ENCODE data around the gene COPS4. TPM values are rescaled to one million over a fixed set of nuclear protein-coding genes. Genes with fewer than 3 reads are reported as not detected.

The COPS4 gene
- total RNA-seq, 1 donor from 2014 or later = 24.3 TPM

GRCh38 chr4:83054928-83055327, 19.9 kb downstream of the COPS4 start:
- no peak for ATAC-seq
- peak; percentile 25 for TF ChIP-seq CTCF (IDR thresholded peaks at IDR 0.05)
- Histone ChIP-seq H3K27me3 (no peaks in the 10 kb centered on the region), H3K4me3 (no peak overlapping the region), H3K36me3 (peaks cover 66% of the 10 kb centered on the region), H3K9me3 (no peaks in the 10 kb centered on the region), H3K4me1 (no peaks in the 10 kb centered on the region), H3K27ac (no peak overlapping the region)
- DNase-seq = no peak
- intact Hi-C loops (cut with DNase I) = no loop called here

- Histone ChIP-seq H3K36me3 (peaks cover 92% of the 10 kb centered on the region), H3K27me3 (no peaks in the 10 kb centered on the region), H3K4me1 (no peaks in the 10 kb centered on the region), H3K4me3 (no peak overlapping the region), H3K27ac (no peak overlapping the region), H3K9me3 (no peaks in the 10 kb centered on the region)
- no peak for ATAC-seq
- no peak for DNase-seq
- intact Hi-C loops (cut with DNase I) = no loop called here
- no peak for TF ChIP-seq CTCF (IDR thresholded peaks at IDR 0.05)
Measured at GRCh38 chr4:83062739-83063138, 27.8 kb downstream of the COPS4 start.

- no peaks in the 10 kb centered on the region for H3K9me3 ChIP-seq
- no peak overlapping the region for H3K4me3 ChIP-seq
- H3K36me3 ChIP-seq = peaks cover 94% of the 10 kb centered on the region
- H3K4me1 ChIP-seq = no peaks in the 10 kb centered on the region
- intact Hi-C loops (cut with DNase I) = no loop called here
- no peak for TF ChIP-seq CTCF (IDR thresholded peaks at IDR 0.05)
- H3K27ac ChIP-seq = no peak overlapping the region
- no peak for DNase-seq
- no peak for ATAC-seq
- no peaks in the 10 kb centered on the region for H3K27me3 ChIP-seq
Measured at GRCh38 chr4:83065266-83065665, 30.3 kb downstream of the COPS4 start.

GRCh38 chr4:83067058-83067639, 32.2 kb downstream of the COPS4 start:
- no peak for TF ChIP-seq CTCF (IDR thresholded peaks at IDR 0.05)
- no peaks in the 10 kb centered on the region for H3K27me3 ChIP-seq
- no peaks in the 10 kb centered on the region for H3K4me1 ChIP-seq
- ATAC-seq (no peak), DNase-seq (no peak)
- no peaks in the 10 kb centered on the region for H3K9me3 ChIP-seq
- no peak overlapping the region for H3K4me3 ChIP-seq
- peaks cover 97% of the 10 kb centered on the region for H3K36me3 ChIP-seq
- no peak overlapping the region for H3K27ac ChIP-seq
- intact Hi-C loops (cut with DNase I) = no loop called here

- no peak for TF ChIP-seq CTCF (IDR thresholded peaks at IDR 0.05)
- Histone ChIP-seq H3K4me3 (no peak overlapping the region), H3K36me3 (peaks cover 82% of the 10 kb centered on the region), H3K27ac (no peak overlapping the region), H3K27me3 (no peaks in the 10 kb centered on the region), H3K4me1 (peaks cover 4% of the 10 kb centered on the region), H3K9me3 (no peaks in the 10 kb centered on the region)
- no peak for ATAC-seq
- intact Hi-C loops (cut with DNase I) = loop anchor here (10.0 kb wide), 1 partner anchor 194 kb away; no protein-coding TSS in a partner anchor
- DNase-seq = no peak
Measured at GRCh38 chr4:83071116-83071515, 36.1 kb downstream of the COPS4 start.
